Measurements from ENCODE around the gene DDX1. TPM values are rescaled to one million over a fixed set of nuclear protein-coding genes. Genes with fewer than 3 reads are reported as not detected.

Gene DDX1
- total and polyA plus RNA-seq, 5 experiments from 2014 or later: 39.9 to 64.1 (median 57.7) TPM

GRCh38 chr2:15565392-15565791 lies 26.3 kb upstream of the DDX1 start:
- ATAC-seq (no peak), DNase-seq (no peak)
- POLR2A ChIA-PET: interaction anchor here (1.1 kb wide), 1 partner anchor 26 kb away, joined by 3 read pairs; no protein-coding TSS in a partner anchor
- Mint-ChIP-seq H3K27me3 (peaks cover 0 to 12% (median 2%) of the 10 kb centered on the region in 5 donors), H3K4me3 (no peak overlapping the region), H3K36me3 (no peaks in the 10 kb centered on the region), H3K4me1 (peaks cover 14 to 26% (median 16%) of the 10 kb centered on the region in 4 donors), H3K9me3 (no peaks in the 10 kb centered on the region), H3K27ac (peak overlapping the region in 1 of 10 donors; percentile 24)

DNA sequence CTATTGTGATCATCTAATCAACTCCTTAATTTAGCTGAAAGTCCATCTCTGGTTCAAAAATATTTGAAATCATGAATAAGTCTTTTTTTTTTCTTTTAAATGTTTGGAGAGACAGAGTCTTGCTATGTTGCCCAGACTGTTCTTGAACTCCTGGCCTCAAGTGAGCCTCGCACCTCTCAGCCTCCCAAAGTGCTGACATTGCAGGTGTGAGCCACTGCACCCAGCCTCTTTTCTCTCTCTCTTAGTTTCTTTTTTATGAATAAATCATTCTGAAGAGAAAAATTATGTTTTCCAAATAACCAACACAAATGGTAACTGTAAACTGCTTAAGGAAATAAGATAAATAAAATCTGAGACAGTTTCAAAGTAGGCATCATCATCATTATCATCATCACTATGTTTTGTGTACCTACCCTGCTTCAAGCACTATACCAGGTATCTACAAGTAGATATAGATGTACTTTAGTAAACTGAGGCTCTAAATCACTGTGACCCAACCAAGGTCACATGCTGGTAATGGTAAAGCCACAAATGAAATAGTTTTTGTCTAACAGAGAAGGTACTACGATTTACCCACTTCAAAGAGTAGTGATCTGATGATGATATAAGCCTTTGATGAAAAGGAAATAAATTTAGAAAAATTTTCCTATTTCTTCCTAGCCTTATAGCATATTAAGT lies 25.5 kb upstream of the DDX1 start:
- H3K4me3 Mint-ChIP-seq: no peak overlapping the region
- peaks cover 12 to 23% (median 13%) of the 10 kb centered on the region in 4 donors for H3K4me1 Mint-ChIP-seq
- no peaks in the 10 kb centered on the region for H3K9me3 Mint-ChIP-seq
- peaks cover 0 to 12% (median 2%) of the 10 kb centered on the region in 5 donors for H3K27me3 Mint-ChIP-seq
- DNase-seq (no peak), ATAC-seq (no peak)
- POLR2A ChIA-PET: interaction anchor here (1.1 kb wide), 1 partner anchor 25 kb away, joined by 3 read pairs; no protein-coding TSS in a partner anchor
- H3K27ac Mint-ChIP-seq: no peak overlapping the region
- H3K36me3 Mint-ChIP-seq: no peaks in the 10 kb centered on the region

DNA sequence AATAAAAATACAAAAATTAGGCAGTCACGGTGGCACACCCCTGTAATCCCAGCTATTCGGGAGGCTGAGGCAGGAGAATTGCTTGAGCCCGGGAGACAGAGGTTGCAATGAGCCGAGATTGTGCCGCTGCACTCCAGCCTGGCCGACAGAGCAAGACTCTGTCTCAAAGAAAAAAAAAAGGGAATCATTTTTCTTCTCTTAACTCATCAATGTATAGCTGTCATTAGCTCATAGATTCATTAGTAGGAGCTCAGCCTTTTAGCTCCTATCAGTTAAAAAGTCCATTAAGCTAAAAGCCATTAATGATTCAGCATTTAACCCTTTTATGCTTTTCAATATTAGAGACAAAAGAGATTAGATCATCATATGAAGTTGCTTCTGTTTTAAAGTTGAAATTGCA lies 24.8 kb upstream of the DDX1 start:
- peaks cover 0 to 13% (median 2%) of the 10 kb centered on the region in 5 donors for H3K27me3 Mint-ChIP-seq
- no peak overlapping the region for H3K27ac Mint-ChIP-seq
- H3K4me3 Mint-ChIP-seq: no peak overlapping the region
- H3K36me3 Mint-ChIP-seq: no peaks in the 10 kb centered on the region
- no peaks in the 10 kb centered on the region for H3K9me3 Mint-ChIP-seq
- peaks cover 8 to 16% (median 9%) of the 10 kb centered on the region in 4 donors for H3K4me1 Mint-ChIP-seq
- no peak for ATAC-seq
- POLR2A ChIA-PET: no interaction called here
- DNase-seq: no peak

GRCh38 chr2:15568874-15569273 lies 22.8 kb upstream of the DDX1 start:
- no peaks in the 10 kb centered on the region for H3K9me3 Mint-ChIP-seq
- H3K4me1 Mint-ChIP-seq: no peaks in the 10 kb centered on the region
- no peak overlapping the region for H3K4me3 Mint-ChIP-seq
- H3K36me3 Mint-ChIP-seq: no peaks in the 10 kb centered on the region
- peaks cover 0 to 13% (median 2%) of the 10 kb centered on the region in 5 donors for H3K27me3 Mint-ChIP-seq
- no peak for ATAC-seq
- no peak overlapping the region for H3K27ac Mint-ChIP-seq
- POLR2A ChIA-PET: no interaction called here
- DNase-seq: no peak

DNA sequence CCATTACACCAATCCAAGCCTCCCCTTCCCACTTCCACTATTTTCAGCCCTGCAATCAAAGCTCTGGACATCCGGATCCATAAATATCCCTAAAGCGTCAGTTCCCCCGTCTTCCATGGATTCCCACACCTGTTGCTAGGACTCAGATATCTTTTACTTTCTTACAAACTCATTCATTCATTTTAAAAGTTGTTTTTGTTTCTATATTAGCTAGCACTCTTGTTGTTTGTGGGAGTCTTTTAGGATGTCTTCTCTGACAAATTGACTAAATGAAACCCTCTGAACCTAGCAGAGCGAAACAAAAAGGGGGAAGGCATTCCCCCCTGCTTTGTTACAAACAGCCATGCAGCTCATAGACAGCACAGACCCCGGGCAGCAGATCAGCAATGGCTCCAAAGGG lies 21.6 kb upstream of the DDX1 start:
- Mint-ChIP-seq H3K27me3 (peaks cover 0 to 8% (median 2%) of the 10 kb centered on the region in 5 donors), H3K4me1 (no peaks in the 10 kb centered on the region), H3K4me3 (no peak overlapping the region), H3K36me3 (no peaks in the 10 kb centered on the region), H3K9me3 (no peaks in the 10 kb centered on the region), H3K27ac (no peak overlapping the region)
- POLR2A ChIA-PET: no interaction called here
- DNase-seq: no peak
- no peak for ATAC-seq

- DNase-seq: no peak
- H3K27me3 Mint-ChIP-seq: peaks cover 0 to 8% (median 4%) of the 10 kb centered on the region in 5 donors
- no peaks in the 10 kb centered on the region for H3K4me1 Mint-ChIP-seq
- no peak overlapping the region for H3K4me3 Mint-ChIP-seq
- POLR2A ChIA-PET: no interaction called here
- H3K36me3 Mint-ChIP-seq: no peaks in the 10 kb centered on the region
- no peaks in the 10 kb centered on the region for H3K9me3 Mint-ChIP-seq
- no peak for ATAC-seq
- no peak overlapping the region for H3K27ac Mint-ChIP-seq
These were observed 19.9 kb upstream of the DDX1 start for GRCh38 chr2:15571729-15572128.

DNA sequence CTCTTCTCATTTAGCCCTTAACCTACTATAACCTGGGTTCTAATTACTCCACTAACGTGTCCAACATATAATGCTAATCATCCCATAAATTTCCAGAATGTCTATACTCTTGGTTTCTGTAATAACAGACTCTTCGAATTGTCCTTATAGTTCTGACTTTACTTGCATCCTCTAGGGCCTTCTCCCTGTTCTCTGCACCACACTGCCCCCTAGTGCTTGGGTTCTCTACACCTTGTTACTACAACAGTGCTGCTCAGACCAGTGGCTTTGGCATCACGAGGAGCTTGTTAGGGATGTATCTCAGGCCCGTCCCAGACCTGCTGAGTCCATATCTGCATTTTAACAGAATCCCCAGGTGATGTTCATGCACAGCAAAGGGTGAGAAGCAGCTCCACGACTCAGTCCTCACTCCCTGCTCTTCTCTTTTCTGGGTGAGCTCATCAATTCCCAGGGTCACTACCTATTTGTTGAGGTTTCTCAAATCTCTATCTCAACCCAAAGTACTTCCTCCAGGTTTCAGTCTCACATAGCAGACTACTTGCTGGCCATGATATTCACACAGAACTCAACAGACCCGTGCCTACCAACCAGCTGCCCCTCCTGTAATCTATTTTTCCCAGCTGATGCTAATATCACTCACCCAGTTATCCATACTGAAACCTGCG lies 14.5 kb upstream of the DDX1 start:
- peaks cover 0 to 10% (median 6%) of the 10 kb centered on the region in 5 donors for H3K27me3 Mint-ChIP-seq
- no peaks in the 10 kb centered on the region for H3K36me3 Mint-ChIP-seq
- POLR2A ChIA-PET: interaction anchor here (1.4 to 1.7 kb wide), 2 partner anchors 15 to 16 kb away, joined by 3 to 5 read pairs; partner anchors contain the start of gene NBAS
- H3K4me3 Mint-ChIP-seq: no peak overlapping the region
- no peak overlapping the region for H3K27ac Mint-ChIP-seq
- peak; percentile 99 to 100 for ATAC-seq
- no peaks in the 10 kb centered on the region for H3K9me3 Mint-ChIP-seq
- peak; percentile 69 to 92 (median 80) for DNase-seq
- H3K4me1 Mint-ChIP-seq: no peaks in the 10 kb centered on the region

DNA sequence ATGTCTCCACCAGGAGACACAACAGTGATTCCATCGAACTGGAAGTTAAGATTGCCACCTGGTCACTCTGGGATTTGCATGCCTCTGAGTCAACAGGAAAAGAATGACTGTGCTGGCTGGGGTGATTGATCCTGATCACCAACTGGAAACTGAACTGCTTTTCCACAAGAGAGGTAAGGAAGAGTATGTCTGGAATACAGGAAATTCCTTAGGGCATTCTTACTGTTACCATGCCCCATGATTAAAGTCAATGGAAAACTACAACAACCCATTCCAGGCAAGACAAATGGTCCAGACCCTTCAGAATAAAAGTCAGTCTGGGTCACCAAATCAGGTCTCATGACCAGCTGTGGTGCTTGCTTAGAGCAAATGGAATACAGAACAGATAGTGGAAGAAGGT lies 12.0 kb upstream of the DDX1 start:
- no peak for ATAC-seq
- Mint-ChIP-seq H3K27me3 (peaks cover 0 to 9% (median 6%) of the 10 kb centered on the region in 5 donors), H3K36me3 (no peaks in the 10 kb centered on the region), H3K4me3 (no peak overlapping the region), H3K9me3 (no peaks in the 10 kb centered on the region), H3K27ac (no peak overlapping the region), H3K4me1 (no peaks in the 10 kb centered on the region)
- POLR2A ChIA-PET: no interaction called here
- DNase-seq: no peak

- H3K27me3 Mint-ChIP-seq: peaks cover 0 to 9% (median 6%) of the 10 kb centered on the region in 5 donors
- no peaks in the 10 kb centered on the region for H3K36me3 Mint-ChIP-seq
- H3K4me1 Mint-ChIP-seq: no peaks in the 10 kb centered on the region
- POLR2A ChIA-PET: no interaction called here
- no peak for ATAC-seq
- H3K4me3 Mint-ChIP-seq: no peak overlapping the region
- no peak overlapping the region for H3K27ac Mint-ChIP-seq
- no peaks in the 10 kb centered on the region for H3K9me3 Mint-ChIP-seq
- DNase-seq: no peak
These were observed 11.2 kb upstream of the DDX1 start for GRCh38 chr2:15580451-15580850.

GRCh38 chr2:15582710-15583357 lies 8.8 kb upstream of the DDX1 start:
- no peaks in the 10 kb centered on the region for H3K9me3 Mint-ChIP-seq
- ATAC-seq: no peak
- no peak for DNase-seq
- no peak overlapping the region for H3K27ac Mint-ChIP-seq
- H3K4me3 Mint-ChIP-seq: no peak overlapping the region
- H3K36me3 Mint-ChIP-seq: no peaks in the 10 kb centered on the region
- H3K27me3 Mint-ChIP-seq: peaks cover 0 to 9% (median 5%) of the 10 kb centered on the region in 5 donors
- H3K4me1 Mint-ChIP-seq: no peaks in the 10 kb centered on the region
- POLR2A ChIA-PET: no interaction called here

DNA sequence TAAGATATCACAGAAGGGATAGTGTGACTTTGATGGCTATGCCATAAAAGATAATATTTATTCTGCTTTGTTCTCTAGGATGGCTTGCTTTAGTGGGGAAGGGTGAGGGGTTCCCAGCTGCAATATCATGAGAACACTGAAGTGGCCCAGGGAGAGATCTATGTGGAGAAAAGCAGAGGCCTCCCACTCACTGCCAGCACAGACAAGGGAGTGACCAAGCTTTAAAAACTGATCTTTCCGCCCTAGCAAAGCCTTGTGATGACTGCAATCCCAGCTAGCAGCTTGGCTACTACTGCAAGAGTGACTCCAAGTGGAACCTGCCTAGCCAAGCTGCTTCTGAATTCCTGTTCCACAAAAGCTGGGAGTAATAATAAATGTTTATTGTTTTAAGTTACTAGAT lies 7.8 kb upstream of the DDX1 start:
- Mint-ChIP-seq H3K4me1 (no peaks in the 10 kb centered on the region), H3K4me3 (no peak overlapping the region), H3K9me3 (no peaks in the 10 kb centered on the region), H3K36me3 (no peaks in the 10 kb centered on the region), H3K27ac (no peak overlapping the region), H3K27me3 (peaks cover 0 to 5% (median 4%) of the 10 kb centered on the region in 5 donors)
- DNase-seq: no peak
- ATAC-seq: no peak
- POLR2A ChIA-PET: no interaction called here

GRCh38 chr2:15584316-15584715 lies 7.4 kb upstream of the DDX1 start:
- H3K27me3 Mint-ChIP-seq: peaks cover 0 to 4% (median 0%) of the 10 kb centered on the region in 5 donors
- POLR2A ChIA-PET: no interaction called here
- no peaks in the 10 kb centered on the region for H3K4me1 Mint-ChIP-seq
- H3K9me3 Mint-ChIP-seq: no peaks in the 10 kb centered on the region
- no peaks in the 10 kb centered on the region for H3K36me3 Mint-ChIP-seq
- H3K27ac Mint-ChIP-seq: no peak overlapping the region
- ATAC-seq: no peak
- no peak overlapping the region for H3K4me3 Mint-ChIP-seq
- no peak for DNase-seq

- ATAC-seq (no peak), DNase-seq (no peak)
- POLR2A ChIA-PET: no interaction called here
- Mint-ChIP-seq H3K4me3 (no peak overlapping the region), H3K4me1 (no peaks in the 10 kb centered on the region), H3K27me3 (peaks cover 0 to 4% (median 0%) of the 10 kb centered on the region in 5 donors), H3K9me3 (no peaks in the 10 kb centered on the region), H3K27ac (no peak overlapping the region), H3K36me3 (no peaks in the 10 kb centered on the region)
These were observed 6.8 kb upstream of the DDX1 start for GRCh38 chr2:15584767-15585469.
